ENCODE results near the gene XRRA1.

- TF ChIP-seq CTCF (IDR thresholded peaks at IDR 0.05) (no peak), POLR2A (IDR thresholded peaks at IDR 0.05) (no peak)
Measured at GRCh38 chr11:74984730-74985129, 35.8 kb upstream of the XRRA1 start.
